A549 (cell line): ENCODE data around the gene IFT25. TPM values are rescaled to one million over a fixed set of nuclear protein-coding genes. Genes with fewer than 3 reads are reported as not detected.

Experiments
- ATAC-seq, 2 experiments: fragments of 200-7000 bp in 1 of 2; fragments of >200 bp in 1 of 2; cut with Nextera tagmentation in 1 of 2; cut with Tn5 transposase in 1 of 2; 3 replicates each; pipeline versions ENCODE4 v1.8.0 to v1.9.1; 2018 to 2020; ENCODE audit warnings: mild to moderate bottlenecking in 1 of 2, moderate library complexity in 1 of 2
- CTCF ChIA-PET: fragments of 300-600 bp; sonication (Branson Sonifier 250); formaldehyde crosslinking; extraction: SDS; loops from one replicate; lab custom pipeline; 2021; ENCODE audit warnings: antibody characterized with exemption, inconsistent platforms; lab: Yijun Ruan, JAX
- POLR2A ChIA-PET: fragments of 350-600 bp; formaldehyde crosslinking; extraction: SDS; loops from one replicate; lab custom pipeline; 2021; ENCODE audit warnings: antibody characterized with exemption, inconsistent platforms; lab: Yijun Ruan, JAX
- DNase-seq, 2 experiments: peaks; one replicate each; pipeline versions ENCODE4 v3.0.0 to v3.0.0-alpha.2; 2011 to 2016; ENCODE audit warnings: low read depth in 1 of 2, low spot score in 1 of 2
- FAIRE-seq: peaks from 2 replicates; lab custom pipeline; 2011; peaks lifted over from hg19 to GRCh38; lab: Jason Lieb, UNC
- H3K27ac ChIP-seq, 2 experiments: fragments of >200 bp; sonication (Bioruptor Twin); formaldehyde crosslinking; 3 replicates each; pipeline ENCODE4 v1.5.1; 2016 to 2017
- H3K4me1 ChIP-seq: fragments of >200 bp; sonication (Bioruptor Twin); formaldehyde crosslinking; 3 replicates; pipeline ENCODE4 v1.6.1; 2016
- H3K4me2 ChIP-seq: fragments of >200 bp; sonication (Bioruptor Twin); formaldehyde crosslinking; 3 replicates; pipeline ENCODE4 v1.6.1; 2016
- H3K4me3 ChIP-seq: fragments of >200 bp; sonication (Bioruptor Twin); formaldehyde crosslinking; 3 replicates; pipeline ENCODE4 v1.5.1; 2016
- H3K9me3 ChIP-seq: fragments of >200 bp; sonication (Bioruptor Twin); formaldehyde crosslinking; 3 replicates; pipeline ENCODE4 v1.6.1; 2016
- BCL3 ChIP-seq: fragments of >200 bp; sonication (Bioruptor Twin); formaldehyde crosslinking; IDR thresholded peaks from 3 replicates; pipeline ENCODE4 v1.6.1; 2016
- CBX2 ChIP-seq: fragments of 200-600 bp; sonication (generic); IDR thresholded peaks from 2 replicates; pipeline ENCODE4 v1.6.1; 2016; ENCODE audit warnings: low read depth, mild to moderate bottlenecking, borderline replicate concordance
- CHD2 ChIP-seq: fragments of 150-350 bp; IDR thresholded peaks from 2 replicates; pipeline ENCODE4 v1.6.1; 2014; ENCODE audit warnings: low read length; ENCODE audit not compliant: partially characterized antibody
- CTCF ChIP-seq: fragments of >200 bp; sonication (Bioruptor Twin); formaldehyde crosslinking; IDR thresholded peaks from 3 replicates; pipeline ENCODE4 v1.5.1; 2016
- FOSL2 ChIP-seq, 2 experiments: fragments of 450-650 bp in 1 of 2; fragments of >200 bp in 1 of 2; sonication (Bioruptor Twin) in 1 of 2; formaldehyde crosslinking; IDR thresholded peaks; 2 replicates each; pipeline versions ENCODE4 v1.5.0 to v1.6.1; 2016 to 2020; ENCODE audit warnings: mild to moderate bottlenecking in 1 of 2, moderate library complexity in 1 of 2
- FOXS1 ChIP-seq: fragments of 250-450 bp; sonication (Bioruptor Pico); IDR thresholded peaks from 2 replicates; pipeline ENCODE4 v1.5.0; 2020; ENCODE audit warnings: mild to moderate bottlenecking, moderate library complexity
- GATA3 ChIP-seq: IDR thresholded peaks from 2 replicates; pipeline ENCODE4 v1.6.1; 2012; ENCODE audit warnings: borderline replicate concordance
- HOXB13 ChIP-seq: fragments of 250-450 bp; sonication (Bioruptor Pico); IDR thresholded peaks from 2 replicates; pipeline ENCODE4 v1.5.0; 2020; ENCODE audit warnings: low read depth, mild to moderate bottlenecking, moderate library complexity
- NFE2L2 ChIP-seq: fragments of 150-350 bp; conservative IDR thresholded peaks from 2 replicates; pipeline ENCODE4 v1.6.1; 2014; ENCODE audit warnings: low read length
- NR3C1 ChIP-seq: fragments of >200 bp; sonication (Bioruptor Twin); formaldehyde crosslinking; IDR thresholded peaks from 3 replicates; pipeline ENCODE4 v1.6.1; 2017
- POLR2A ChIP-seq: IDR thresholded peaks from 2 replicates; pipeline ENCODE4 v1.6.1; 2012; ENCODE audit warnings: mild to moderate bottlenecking, low read length
- RARB ChIP-seq: fragments of 250-450 bp; sonication (Bioruptor Pico); IDR thresholded peaks from 2 replicates; pipeline ENCODE4 v1.8.0; 2021; ENCODE audit warnings: mild to moderate bottlenecking, moderate library complexity
- RFX5 ChIP-seq: fragments of 450-650 bp; IDR thresholded peaks from 2 replicates; pipeline ENCODE4 v1.7.1; 2014; ENCODE audit warnings: antibody characterized with exemption, mild to moderate bottlenecking, moderate library complexity
- RNF2 ChIP-seq: fragments of 200-600 bp; sonication (generic); IDR thresholded peaks from 2 replicates; pipeline ENCODE4 v1.6.1; 2016; ENCODE audit warnings: low read depth, mild to moderate bottlenecking, antibody characterized with exemption, moderate library complexity, borderline replicate concordance
- TP53 ChIP-seq: fragments of 250-450 bp; sonication (Bioruptor Pico); IDR thresholded peaks from 2 replicates; pipeline ENCODE4 v1.5.0; 2021; ENCODE audit warnings: mild to moderate bottlenecking, moderate library complexity
- USF2 ChIP-seq: fragments of 450-650 bp; IDR thresholded peaks from 2 replicates; pipeline ENCODE4 v1.6.1; 2014; ENCODE audit warnings: antibody characterized with exemption
- WGBS: methylation state at CpG from one replicate; pipeline ENCODE4 v1.1.6; 2017; ENCODE audit errors: missing lambda C conversion rate; 5-methylcytosine and 5-hydroxymethylcytosine counted together
- polyA plus RNA-seq, 4 experiments: library from polyadenylated mRNA; depleted of rRNA in 3 of 4; stranded (reverse); fragments of >200 nt; fragmentation: RNase III in 1 of 4; extraction: RNeasy Plus Mini Kit Qiagen cat#74134 plus additional on column Dnase treatment in 1 of 4; gene quantifications; 2 replicates in 3 of 4; 3 replicates in 1 of 4; pipeline ENCODE4 v1.2.3, GENCODE V29; 2011 to 2017

The IFT25 gene
- polyA plus RNA-seq, 2 of the 4 experiments (the other 2 are of a cell fraction) = 39.0 to 49.4 TPM

DNA sequence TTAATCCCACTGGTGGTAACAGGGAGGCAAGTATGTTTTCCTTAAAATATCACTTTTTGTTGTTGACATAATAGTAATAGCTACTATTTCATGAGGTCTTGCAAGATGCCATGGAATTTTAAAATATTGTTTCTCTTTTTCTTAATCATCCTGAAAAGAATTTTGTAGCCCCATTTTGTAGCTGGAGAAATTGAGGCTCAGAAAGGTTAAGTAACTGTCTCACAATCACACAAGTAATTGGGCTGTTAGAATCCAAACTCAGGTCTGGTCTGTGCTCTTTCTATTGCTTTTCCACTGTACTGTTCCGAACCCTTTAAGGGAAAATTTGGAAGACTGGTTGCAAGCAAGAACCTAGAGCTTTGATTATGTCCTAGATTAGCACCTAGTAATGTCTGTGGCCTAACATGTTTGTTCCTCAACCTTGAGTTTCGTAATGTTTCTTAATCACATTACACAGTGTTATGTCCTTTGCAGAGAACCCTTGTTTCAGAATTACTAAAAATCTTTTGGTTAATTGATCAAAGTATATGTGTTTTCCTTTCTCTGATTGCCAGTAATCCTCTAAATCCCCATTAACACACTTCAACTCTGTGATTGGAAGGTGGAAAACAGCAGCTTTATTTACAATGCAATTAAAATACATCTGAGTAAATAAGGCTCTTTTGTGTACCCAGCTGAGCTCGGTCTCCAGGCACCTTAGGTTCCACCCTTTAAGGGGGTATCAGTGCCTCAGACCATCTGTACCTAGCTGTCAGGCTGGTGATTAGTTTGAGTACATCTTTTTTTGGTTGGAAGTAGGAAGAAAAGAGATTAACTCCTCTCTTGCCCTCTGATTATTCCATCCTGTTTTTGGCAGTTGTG, 11.0 kb upstream of the IFT25 start:
- FAIRE-seq (no peak), DNase-seq (no peak), ATAC-seq (no peak)
- Histone ChIP-seq H3K4me1 (peaks cover 17% of the 10 kb centered on the region), H3K4me3 (no peak overlapping the region), H3K4me2 (peak overlapping the region; percentile 47), H3K9me3 (no peaks in the 10 kb centered on the region), H3K27ac (peak overlapping the region; percentile 39 to 60; a peak in 5 of 6 replicates)
- TF ChIP-seq USF2 (no peak), RFX5 (no peak), NFE2L2 (no peak), CHD2 (no peak)
- ChIA-PET POLR2A (interaction anchor here (1.4 kb wide), 1 partner anchor 11 kb away, joined by 4 read pairs; the partner anchor contains the start of gene IFT25), CTCF (interaction anchor here (1.2 to 1.4 kb wide), 2 partner anchors 9 to 78 kb away, joined by 3 to 7 read pairs; no protein-coding TSS in a partner anchor)
- WGBS = 58% methylated on average over 3 of the region's 3 CpGs

- POLR2A ChIA-PET = no interaction called here
- H3K4me2 ChIP-seq = no peak overlapping the region
- no peak overlapping the region for H3K27ac ChIP-seq
- WGBS = 81% methylated on average over 2 of the region's 2 CpGs
- ATAC-seq (no peak), DNase-seq (no peak), FAIRE-seq (no peak)
- TF ChIP-seq FOXS1 (CRISPR knock-in tag) (no peak), GATA3 (no peak), NR3C1 (no peak), RNF2 (no peak)
- CTCF ChIA-PET = interaction anchor here (1.9 kb wide), 1 partner anchor 94 kb away, joined by 8 read pairs; no protein-coding TSS in a partner anchor
- no peak overlapping the region for H3K4me3 ChIP-seq
- H3K4me1 ChIP-seq = peaks cover 17% of the 10 kb centered on the region
- H3K9me3 ChIP-seq = no peaks in the 10 kb centered on the region
Observed at GRCh38 chr1:53954128-53954527, 8.6 kb upstream of the IFT25 start.

DNA sequence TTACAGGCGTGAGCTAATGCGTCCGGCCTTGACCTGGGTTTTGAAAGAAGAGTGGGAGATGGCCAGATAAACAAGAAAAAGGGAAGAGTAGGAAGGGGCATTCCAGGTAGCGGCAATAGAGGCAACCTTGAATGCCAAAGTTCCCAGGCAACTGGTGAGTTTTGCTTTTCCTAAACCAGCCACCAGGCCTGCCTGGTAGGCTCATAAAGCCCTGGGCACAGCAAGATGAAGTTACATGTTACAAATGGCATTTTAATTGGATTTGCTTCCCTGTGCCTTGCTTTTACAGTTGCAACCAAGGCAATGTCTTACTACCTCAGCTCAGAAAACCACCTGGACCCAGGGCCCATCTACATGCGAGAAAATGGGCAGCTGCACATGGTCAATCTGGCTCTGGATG, 6.2 kb upstream of the IFT25 start:
- Histone ChIP-seq H3K4me1 (peaks cover 18% of the 10 kb centered on the region), H3K4me2 (no peak overlapping the region), H3K4me3 (no peak overlapping the region), H3K9me3 (no peaks in the 10 kb centered on the region), H3K27ac (no peak overlapping the region)
- 100% methylated on average over 4 of the region's 5 CpGs for WGBS
- ATAC-seq (no peak), DNase-seq (no peak), FAIRE-seq (no peak)
- CTCF ChIA-PET = interaction anchor here (5.5 to 5.6 kb wide), 2 partner anchors 9 to 72 kb away, joined by 39 to 45 read pairs; no protein-coding TSS in a partner anchor
- no peak for TF ChIP-seq HOXB13 (CRISPR knock-in tag)
- no peak for TF ChIP-seq RNF2
- TF ChIP-seq BCL3 = no peak
- no peak for TF ChIP-seq NFE2L2
- TF ChIP-seq TP53 (CRISPR knock-in tag) = no peak
- no peak for TF ChIP-seq RARB (CRISPR knock-in tag)
- no peak for TF ChIP-seq CBX2
- no peak for TF ChIP-seq FOSL2 (IDR thresholded peaks at IDR 0.05)
- TF ChIP-seq FOSL2 (CRISPR knock-in tag; IDR thresholded peaks at IDR 0.05) = no peak
- no peak for TF ChIP-seq POLR2A
- TF ChIP-seq CTCF = no peak
- TF ChIP-seq, all 56 proteins: peak for 0
- POLR2A ChIA-PET = no interaction called here
